Trophoblast cell (in vitro differentiated cells and primary cell): ENCODE results near the gene STARD13.
"Not testable (repeated sequence)": the region's sequence is repeated elsewhere in the genome, so short reads cannot be mapped to it uniquely, and the experiment has no call there.

Source experiments
- DNase-seq, 2 donors: peaks; one replicate each; pipeline ENCODE4 v3.0.0-alpha.2; 2016
- H2AFZ ChIP-seq: 2 replicates; pipeline ENCODE4 v1.6.1; 2013; ENCODE audit warnings: low read length, moderate library complexity, mild to moderate bottlenecking; ENCODE audit not compliant: insufficient read depth, poor library complexity
- H2AK5ac ChIP-seq: 2 replicates; pipeline ENCODE4 v1.6.1; 2013; ENCODE audit warnings: mild to moderate bottlenecking, low read length
- H2BK120ac ChIP-seq: 2 replicates; pipeline ENCODE4 v1.6.1; 2013; ENCODE audit warnings: low read length, mild to moderate bottlenecking, moderate library complexity; ENCODE audit not compliant: insufficient read depth, poor library complexity
- H2BK12ac ChIP-seq: 2 replicates; pipeline ENCODE4 v1.6.1; 2013; ENCODE audit warnings: mild to moderate bottlenecking, low read length, moderate library complexity
- H2BK5ac ChIP-seq: 2 replicates; pipeline ENCODE4 v1.6.1; 2013; ENCODE audit warnings: low read length, low read depth, moderate library complexity, mild to moderate bottlenecking; ENCODE audit not compliant: poor library complexity
- H3K14ac ChIP-seq: 2 replicates; pipeline ENCODE4 v1.6.1; 2013; ENCODE audit warnings: mild to moderate bottlenecking, low read length
- H3K18ac ChIP-seq: 2 replicates; pipeline ENCODE4 v1.6.1; 2013; ENCODE audit warnings: mild to moderate bottlenecking, low read length
- H3K23ac ChIP-seq: 2 replicates; pipeline ENCODE4 v1.6.1; 2013; ENCODE audit warnings: low read length
- H3K27ac ChIP-seq: 2 replicates; pipeline ENCODE4 v1.5.1; 2013; ENCODE audit warnings: low read depth, mild to moderate bottlenecking, inconsistent platforms, low read length, moderate library complexity
- H3K27me3 ChIP-seq: 2 replicates; pipeline ENCODE4 v1.6.1; 2013; ENCODE audit warnings: inconsistent platforms, mild to moderate bottlenecking, low read length, moderate library complexity; ENCODE audit not compliant: insufficient read depth
- H3K36me3 ChIP-seq, 2 experiments: 1 replicate in 1 of 2; 2 replicates in 1 of 2; pipeline ENCODE4 v1.6.1; 2013; ENCODE audit warnings: low read length in 2 of 2, mild to moderate bottlenecking in 2 of 2, moderate library complexity in 1 of 2; ENCODE audit not compliant: insufficient read depth in 2 of 2, control insufficient read depth in 1 of 2
- H3K4ac ChIP-seq: 2 replicates; pipeline ENCODE4 v1.6.1; 2013; ENCODE audit warnings: low read depth, mild to moderate bottlenecking, low read length, moderate library complexity
- H3K4me1 ChIP-seq, 2 experiments: 1 replicate in 1 of 2; 2 replicates in 1 of 2; pipeline ENCODE4 v1.6.1; 2013; ENCODE audit warnings: low read length in 2 of 2, mild to moderate bottlenecking in 2 of 2, moderate library complexity in 1 of 2; ENCODE audit not compliant: insufficient read depth in 2 of 2, control insufficient read depth in 1 of 2
- H3K4me2 ChIP-seq: 2 replicates; pipeline ENCODE4 v1.6.1; 2013; ENCODE audit warnings: inconsistent platforms, mild to moderate bottlenecking, low read length, moderate library complexity
- H3K4me3 ChIP-seq: 2 replicates; pipeline ENCODE4 v1.5.1; 2013; ENCODE audit warnings: mild to moderate bottlenecking, low read depth, low read length, inconsistent platforms
- H3K79me1 ChIP-seq: one replicate; pipeline ENCODE4 v1.6.1; 2013; ENCODE audit warnings: low read length
- H3K79me2 ChIP-seq: 2 replicates; pipeline ENCODE4 v1.6.1; 2013; ENCODE audit warnings: low read length, mild to moderate bottlenecking; ENCODE audit not compliant: control insufficient read depth, insufficient read depth, poor library complexity
- H3K9ac ChIP-seq: 2 replicates; pipeline ENCODE4 v1.6.1; 2013; ENCODE audit warnings: mild to moderate bottlenecking, low read length
- H3K9me3 ChIP-seq: 2 replicates; pipeline ENCODE4 v1.6.1; 2013; ENCODE audit warnings: low read depth, mild to moderate bottlenecking, control low read depth, inconsistent platforms, low read length; ENCODE audit not compliant: insufficient read depth
- H4K12ac ChIP-seq: 2 replicates; pipeline ENCODE4 v1.6.1; 2013; ENCODE audit warnings: low read depth, mild to moderate bottlenecking, low read length, moderate library complexity
- H4K8ac ChIP-seq: 2 replicates; pipeline ENCODE4 v1.6.1; 2013; ENCODE audit warnings: low read depth, mild to moderate bottlenecking, low read length, moderate library complexity
- H4K91ac ChIP-seq: one replicate; pipeline ENCODE4 v1.6.1; 2013; ENCODE audit warnings: low read depth, mild to moderate bottlenecking, low read length, moderate library complexity
- WGBS: extraction: QIAGEN DNeasy Blood & Tissue Kit; methylation state at CpG from one replicate; pipeline ENCODE4 v1.1.7; 2013; ENCODE audit warnings: missing lambda C conversion rate; ENCODE audit not compliant: insufficient read length, insufficient coverage; ENCODE audit errors: extremely low coverage; 5-methylcytosine and 5-hydroxymethylcytosine counted together

STARD13 gene

DNA sequence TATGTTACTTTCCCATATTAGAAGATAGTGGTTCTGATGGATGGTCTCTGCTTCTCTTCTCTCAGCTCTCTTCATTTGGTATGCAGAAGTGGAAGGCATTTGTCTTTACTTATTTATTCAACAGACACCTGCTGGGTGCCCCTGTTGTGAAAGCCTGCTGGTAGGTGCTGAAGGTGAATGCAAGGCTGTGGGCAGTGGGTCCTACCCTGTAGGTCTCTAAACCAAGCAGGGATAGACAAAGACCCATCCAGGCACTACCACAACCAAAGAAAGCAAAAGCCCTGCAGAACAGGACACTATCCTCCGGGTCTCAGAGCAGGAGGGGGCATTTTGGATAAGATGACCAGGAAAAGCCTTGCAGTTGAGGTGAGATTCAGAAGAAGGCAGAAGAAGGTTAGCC lies 106.1 kb downstream of the STARD13 start:
- peaks cover 0 to 5% of the 10 kb centered on the region in 2 experiments for H3K36me3 ChIP-seq
- H3K23ac ChIP-seq: no peak overlapping the region
- no peaks in the 10 kb centered on the region for H3K9me3 ChIP-seq
- no peak for DNase-seq
- no peak overlapping the region for H4K91ac ChIP-seq
- no peak overlapping the region for H3K4me2 ChIP-seq
- no peak overlapping the region for H2BK5ac ChIP-seq
- H3K14ac ChIP-seq: no peak overlapping the region
- H2AK5ac ChIP-seq: no peak overlapping the region
- H4K8ac ChIP-seq: no peak overlapping the region
- H3K79me1 ChIP-seq: no peaks in the 10 kb centered on the region
- no peak overlapping the region for H2BK120ac ChIP-seq
- no CpG with 5 or more reads among the region's 1 CpG for WGBS
- no peak overlapping the region for H3K18ac ChIP-seq
- no peak overlapping the region for H3K4me3 ChIP-seq
- H3K4me1 ChIP-seq: peaks cover 0 to 4% of the 10 kb centered on the region in 2 experiments
- no peak overlapping the region for H2AFZ ChIP-seq
- H3K9ac ChIP-seq: no peak overlapping the region
- H2BK12ac ChIP-seq: no peak overlapping the region
- no peak overlapping the region for H4K12ac ChIP-seq
- no peaks in the 10 kb centered on the region for H3K79me2 ChIP-seq
- H3K27ac ChIP-seq: no peak overlapping the region
- H3K27me3 ChIP-seq: no peaks in the 10 kb centered on the region
- no peak overlapping the region for H3K4ac ChIP-seq

DNA sequence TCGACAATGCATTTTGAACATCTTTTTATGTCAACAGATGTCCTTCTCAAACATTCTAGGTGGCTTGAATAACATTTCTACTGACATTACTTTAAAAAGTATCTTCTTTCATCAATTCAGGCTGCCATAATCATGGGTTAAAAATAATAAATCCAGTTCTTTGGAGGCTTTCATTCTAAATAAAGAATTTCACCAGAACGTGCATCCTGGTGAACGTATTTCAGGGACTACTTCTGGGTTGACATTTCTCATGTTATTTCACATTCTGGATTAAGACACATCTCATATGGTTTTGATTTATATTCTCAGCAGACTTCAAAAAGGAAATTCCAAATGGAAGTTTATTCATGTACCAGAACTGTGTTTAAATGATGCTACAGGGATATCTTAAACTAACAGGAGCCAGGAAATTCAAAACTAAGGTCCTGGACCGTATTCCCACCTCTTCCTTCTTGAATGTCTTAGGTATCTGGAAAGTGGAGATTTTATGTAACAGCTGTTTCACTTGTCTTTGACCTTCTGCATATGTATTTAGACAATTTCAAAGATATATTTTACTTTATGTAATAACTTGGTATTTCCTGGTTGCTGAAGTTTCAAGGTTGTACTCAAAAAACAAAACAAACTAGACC lies 107.2 kb downstream of the STARD13 start:
- no peak overlapping the region for H4K12ac ChIP-seq
- no peak overlapping the region for H2BK120ac ChIP-seq
- no peaks in the 10 kb centered on the region for H3K9me3 ChIP-seq
- no peak overlapping the region for H3K14ac ChIP-seq
- H2BK5ac ChIP-seq: no peak overlapping the region
- H3K36me3 ChIP-seq: peaks cover 0 to 5% of the 10 kb centered on the region in 2 experiments
- no peak overlapping the region for H2AK5ac ChIP-seq
- no peak overlapping the region for H4K91ac ChIP-seq
- no CpG with 5 or more reads among the region's 4 CpGs for WGBS
- H3K27me3 ChIP-seq: no peaks in the 10 kb centered on the region
- H3K79me2 ChIP-seq: no peaks in the 10 kb centered on the region
- no peak overlapping the region for H3K4me2 ChIP-seq
- no peak overlapping the region for H3K27ac ChIP-seq
- H3K23ac ChIP-seq: no peak overlapping the region
- no peak overlapping the region for H2BK12ac ChIP-seq
- H3K4me1 ChIP-seq: peaks cover 0 to 2% of the 10 kb centered on the region in 2 experiments
- no peaks in the 10 kb centered on the region for H3K79me1 ChIP-seq
- H2AFZ ChIP-seq: no peak overlapping the region
- H3K18ac ChIP-seq: no peak overlapping the region
- H3K4ac ChIP-seq: no peak overlapping the region
- no peak for DNase-seq
- no peak overlapping the region for H3K9ac ChIP-seq
- no peak overlapping the region for H4K8ac ChIP-seq
- H3K4me3 ChIP-seq: no peak overlapping the region

DNA sequence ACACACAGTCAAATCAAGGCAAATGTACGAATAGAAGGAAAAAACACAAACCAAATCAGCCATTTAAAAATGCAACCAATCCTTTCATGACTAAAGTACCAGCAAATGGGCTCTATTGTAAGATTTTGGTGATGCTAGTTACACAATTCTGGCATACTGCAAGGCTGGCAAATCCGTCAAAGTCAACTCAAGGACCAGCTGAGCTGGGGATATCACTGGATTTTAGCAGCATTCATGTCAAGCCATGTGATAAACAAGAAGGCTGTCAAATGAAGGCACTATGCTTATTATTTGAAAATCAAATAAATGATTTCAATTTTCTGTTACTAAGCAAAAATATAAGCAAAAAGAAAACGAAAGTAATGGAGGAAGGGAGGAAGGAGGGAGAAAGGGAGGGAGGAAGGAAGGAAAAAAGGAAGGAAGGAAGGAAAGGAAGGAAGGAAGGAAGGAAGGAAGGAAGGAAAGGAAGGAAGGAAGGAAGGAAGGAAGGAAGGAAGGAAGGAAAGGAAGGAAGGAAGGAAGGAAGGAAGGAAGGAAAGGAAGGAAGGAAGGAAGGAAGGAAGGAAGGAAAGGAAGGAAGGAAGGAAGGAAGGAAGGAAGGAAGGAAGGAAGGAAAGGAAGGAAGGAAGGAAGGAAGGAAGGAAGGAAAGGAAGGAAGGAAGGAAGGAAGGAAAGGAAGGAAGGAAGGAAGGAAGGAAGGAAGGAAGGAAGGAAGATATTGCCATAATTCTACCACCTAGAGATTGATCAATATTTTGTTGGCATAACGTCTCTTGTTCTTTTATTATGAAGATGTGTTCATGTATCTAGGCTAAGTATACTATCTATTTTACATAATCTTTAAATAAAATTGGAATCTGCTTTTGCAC lies 108.0 kb downstream of the STARD13 start:
- not testable (repeated sequence) for H4K91ac ChIP-seq, H3K4me2 ChIP-seq, H3K18ac ChIP-seq, H3K79me2 ChIP-seq, H3K27ac ChIP-seq, H2AK5ac ChIP-seq, DNase-seq, H4K8ac ChIP-seq, H4K12ac ChIP-seq, H3K4ac ChIP-seq, H3K27me3 ChIP-seq, H3K4me3 ChIP-seq, H2AFZ ChIP-seq, H3K4me1 ChIP-seq, H3K23ac ChIP-seq, H2BK5ac ChIP-seq, H3K79me1 ChIP-seq, H2BK12ac ChIP-seq, H3K14ac ChIP-seq, H3K9ac ChIP-seq, H2BK120ac ChIP-seq, H3K9me3 ChIP-seq, H3K36me3 ChIP-seq
- WGBS: 100% methylated on average over 1 of the region's 4 CpGs

- DNase-seq: no peak
- Histone ChIP-seq H3K4me1 (no peaks in the 10 kb centered on the region), H2BK12ac (no peak overlapping the region), H3K4ac (no peak overlapping the region), H2BK5ac (no peak overlapping the region), H3K4me3 (no peak overlapping the region), H4K12ac (no peak overlapping the region), H4K91ac (no peak overlapping the region), H3K27me3 (no peaks in the 10 kb centered on the region), H3K9ac (no peak overlapping the region), H3K79me2 (no peaks in the 10 kb centered on the region), H3K4me2 (no peak overlapping the region), H2AK5ac (no peak overlapping the region), H3K9me3 (no peaks in the 10 kb centered on the region), H3K14ac (no peak overlapping the region), H3K79me1 (no peaks in the 10 kb centered on the region), H3K23ac (no peak overlapping the region), H3K36me3 (peaks cover 0 to 5% of the 10 kb centered on the region in 2 experiments), H2AFZ (no peak overlapping the region), H2BK120ac (no peak overlapping the region), H3K18ac (no peak overlapping the region), H4K8ac (no peak overlapping the region), H3K27ac (no peak overlapping the region)
- WGBS: no CpG with 5 or more reads among the region's 1 CpG
Measured at GRCh38 chr13:33176526-33176925, 109.0 kb downstream of the STARD13 start.
